Keratinocyte (primary cell): Measurements from ENCODE around the gene FRMPD4.

Source experiments
- EZH2 ChIP-seq: IDR thresholded peaks from one replicate; pipeline ENCODE4 v1.6.1; 2012; ENCODE audit warnings: inconsistent platforms, mild to moderate bottlenecking, low read length, moderate library complexity
- TF ChIP-seq, protein P1 (sequence below), 3 experiments: IDR thresholded peaks in 1 of 3; conservative IDR thresholded peaks in 1 of 3; optimal IDR thresholded peaks in 1 of 3; 2 replicates in 2 of 3; 3 replicates in 1 of 3; pipeline versions ENCODE3 to v1.5.1; 2011; ENCODE audit warnings: low read length in 3 of 3, mild to moderate bottlenecking in 3 of 3, moderate library complexity in 2 of 3, control low read depth in 1 of 3, inconsistent platforms in 1 of 3; ENCODE audit not compliant: insufficient read depth in 2 of 3; ENCODE audit errors: extremely low read depth in 1 of 3

DNA sequence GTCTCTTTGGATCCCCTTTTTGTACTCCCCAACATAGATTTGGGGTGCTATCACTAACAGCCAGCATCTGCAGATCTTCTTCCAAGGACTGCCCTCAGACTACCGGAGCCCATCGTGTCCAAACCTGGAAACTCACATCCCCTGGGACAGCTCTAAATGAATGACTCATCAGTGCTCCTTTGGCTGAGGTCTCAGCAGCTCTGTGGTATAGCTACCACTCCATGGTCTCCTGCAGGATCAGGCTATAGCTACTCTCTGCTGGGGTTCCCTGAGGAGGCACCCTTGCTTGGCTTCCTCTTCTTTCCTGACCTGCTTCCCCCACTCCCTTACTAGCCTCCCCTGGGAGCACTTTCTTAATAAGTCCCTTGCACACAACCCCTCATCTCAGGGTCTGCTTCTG, 555.5 kb downstream of the FRMPD4 start:
- TF ChIP-seq, protein P1, sequence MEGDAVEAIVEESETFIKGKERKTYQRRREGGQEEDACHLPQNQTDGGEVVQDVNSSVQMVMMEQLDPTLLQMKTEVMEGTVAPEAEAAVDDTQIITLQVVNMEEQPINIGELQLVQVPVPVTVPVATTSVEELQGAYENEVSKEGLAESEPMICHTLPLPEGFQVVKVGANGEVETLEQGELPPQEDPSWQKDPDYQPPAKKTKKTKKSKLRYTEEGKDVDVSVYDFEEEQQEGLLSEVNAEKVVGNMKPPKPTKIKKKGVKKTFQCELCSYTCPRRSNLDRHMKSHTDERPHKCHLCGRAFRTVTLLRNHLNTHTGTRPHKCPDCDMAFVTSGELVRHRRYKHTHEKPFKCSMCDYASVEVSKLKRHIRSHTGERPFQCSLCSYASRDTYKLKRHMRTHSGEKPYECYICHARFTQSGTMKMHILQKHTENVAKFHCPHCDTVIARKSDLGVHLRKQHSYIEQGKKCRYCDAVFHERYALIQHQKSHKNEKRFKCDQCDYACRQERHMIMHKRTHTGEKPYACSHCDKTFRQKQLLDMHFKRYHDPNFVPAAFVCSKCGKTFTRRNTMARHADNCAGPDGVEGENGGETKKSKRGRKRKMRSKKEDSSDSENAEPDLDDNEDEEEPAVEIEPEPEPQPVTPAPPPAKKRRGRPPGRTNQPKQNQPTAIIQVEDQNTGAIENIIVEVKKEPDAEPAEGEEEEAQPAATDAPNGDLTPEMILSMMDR (optimal IDR thresholded peaks at IDR 0.05 in 1 of 3, IDR thresholded peaks at IDR 0.05 in 1 of 3, conservative IDR thresholded peaks at IDR 0.05 in 1 of 3; ENCODE audit: extremely low read depth in 1 of 3, insufficient read depth in 2 of 3, low read length in 3 of 3): no peak
- no peak for TF ChIP-seq EZH2
